Hematopoietic multipotent progenitor cell (in vitro differentiated cells): ENCODE measurements around the gene PTMA. TPM values are rescaled to one million over a fixed set of nuclear protein-coding genes. Genes with fewer than 3 reads are reported as not detected.
A peak's percentile ranks its signal among the peaks of the same experiment; 100 is the strongest.
"Not testable (repeated sequence)": the region's sequence is repeated elsewhere in the genome, so short reads cannot be mapped to it uniquely, and the experiment has no call there.

ENCODE experiments used
- DNase-seq, 3 donors: peaks; one replicate each; pipeline ENCODE4 v3.0.0-alpha.2; 2011 to 2015; ENCODE audit warnings: low read depth in 2 of 3, low spot score in 2 of 3
- total RNA-seq: library from RNA; depleted of rRNA; stranded (reverse); fragments of >200 nt; gene quantifications from one replicate; pipeline ENCODE4 v1.2.3, GENCODE V29; 2012

PTMA gene
- total RNA-seq, 1 donor, result 530 TPM

DNA sequence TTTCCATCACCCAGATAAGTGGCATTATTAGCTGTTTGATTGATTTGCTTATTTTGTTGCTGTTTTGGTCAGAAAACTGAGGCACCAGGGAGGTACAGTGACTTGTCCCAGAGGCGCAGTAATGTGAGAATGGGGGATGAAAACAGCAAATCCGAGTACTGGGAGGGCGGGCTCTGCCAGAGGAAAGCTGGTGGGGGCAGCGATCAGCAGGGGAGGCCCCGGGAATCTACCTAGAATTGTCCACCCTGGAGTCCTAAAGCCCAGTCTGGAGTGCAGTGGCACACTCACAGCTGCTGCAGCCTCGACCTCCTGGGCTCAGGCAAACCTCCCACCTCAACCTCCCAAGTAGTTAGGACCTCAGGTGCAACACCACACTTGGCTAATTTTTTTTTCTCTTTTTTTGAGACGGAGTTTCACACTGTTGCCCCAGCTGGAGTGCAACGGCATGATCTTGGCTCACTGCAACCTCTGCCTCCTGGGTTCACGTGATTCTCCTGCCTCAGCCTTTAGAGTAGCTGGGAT lies 17.0 kb upstream of the PTMA start:
- DNase-seq, result no peak

DNA sequence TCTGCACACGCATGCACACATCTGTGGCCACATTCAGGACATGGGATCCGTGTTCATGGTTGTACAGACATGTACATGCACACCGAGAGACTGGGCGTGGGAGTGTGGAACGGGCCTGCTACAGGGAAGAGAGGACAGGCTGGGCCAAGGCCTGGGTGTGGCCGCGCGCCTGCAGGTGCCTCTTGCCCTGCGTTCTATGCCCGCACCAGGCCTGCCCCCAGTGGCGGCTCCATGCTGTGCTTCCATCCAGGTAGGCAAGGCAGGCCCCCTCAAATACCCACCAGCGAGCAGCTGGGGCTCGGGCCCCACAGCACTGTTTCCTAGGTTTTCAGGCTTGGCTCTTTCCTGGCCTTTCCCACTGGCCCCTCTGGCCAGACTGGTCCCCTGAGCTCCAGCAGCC lies 15.5 kb upstream of the PTMA start:
- DNase-seq, result no peak

DNA sequence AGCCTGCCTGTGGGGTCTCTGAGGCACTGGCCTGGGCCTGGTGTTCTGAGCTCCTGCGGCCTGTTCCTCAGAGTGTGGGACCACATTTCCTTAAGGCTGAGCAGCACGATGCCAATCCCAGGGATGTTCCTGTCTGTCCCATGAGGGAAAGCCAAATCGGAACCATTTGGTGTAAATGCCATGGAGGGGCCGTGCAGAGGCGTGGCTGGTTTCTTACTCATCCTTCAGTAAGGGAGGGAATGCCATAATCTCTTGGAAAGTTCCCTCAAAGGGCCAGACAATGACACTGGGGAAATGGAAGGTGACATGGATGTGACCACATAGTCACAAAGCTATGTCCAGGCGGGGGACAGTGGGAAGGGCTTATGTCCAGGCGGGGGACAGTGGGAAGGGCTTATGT lies 14.4 kb upstream of the PTMA start:
- no peak for DNase-seq

DNA sequence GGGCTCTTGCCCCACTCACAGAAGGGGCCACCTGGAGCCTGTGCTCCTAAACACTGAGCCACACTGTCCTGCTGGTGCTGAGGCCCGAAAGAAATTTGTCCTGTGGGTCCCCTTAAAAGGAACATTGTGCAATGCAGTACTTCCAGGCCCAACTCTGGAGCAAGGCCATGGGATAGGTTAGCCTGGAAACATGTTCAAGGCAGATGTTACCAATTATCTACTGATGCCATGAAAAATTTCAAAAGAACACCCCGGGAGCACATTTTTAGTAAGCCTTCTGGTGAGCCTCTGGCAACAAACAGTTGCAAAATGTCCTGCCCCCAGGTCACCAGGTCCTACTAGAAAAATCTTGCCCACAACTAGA lies 12.3 kb upstream of the PTMA start:
- no peak for DNase-seq

GRCh38 chr2:231699006-231699405 lies 9.3 kb upstream of the PTMA start:
- no peak for DNase-seq

DNA sequence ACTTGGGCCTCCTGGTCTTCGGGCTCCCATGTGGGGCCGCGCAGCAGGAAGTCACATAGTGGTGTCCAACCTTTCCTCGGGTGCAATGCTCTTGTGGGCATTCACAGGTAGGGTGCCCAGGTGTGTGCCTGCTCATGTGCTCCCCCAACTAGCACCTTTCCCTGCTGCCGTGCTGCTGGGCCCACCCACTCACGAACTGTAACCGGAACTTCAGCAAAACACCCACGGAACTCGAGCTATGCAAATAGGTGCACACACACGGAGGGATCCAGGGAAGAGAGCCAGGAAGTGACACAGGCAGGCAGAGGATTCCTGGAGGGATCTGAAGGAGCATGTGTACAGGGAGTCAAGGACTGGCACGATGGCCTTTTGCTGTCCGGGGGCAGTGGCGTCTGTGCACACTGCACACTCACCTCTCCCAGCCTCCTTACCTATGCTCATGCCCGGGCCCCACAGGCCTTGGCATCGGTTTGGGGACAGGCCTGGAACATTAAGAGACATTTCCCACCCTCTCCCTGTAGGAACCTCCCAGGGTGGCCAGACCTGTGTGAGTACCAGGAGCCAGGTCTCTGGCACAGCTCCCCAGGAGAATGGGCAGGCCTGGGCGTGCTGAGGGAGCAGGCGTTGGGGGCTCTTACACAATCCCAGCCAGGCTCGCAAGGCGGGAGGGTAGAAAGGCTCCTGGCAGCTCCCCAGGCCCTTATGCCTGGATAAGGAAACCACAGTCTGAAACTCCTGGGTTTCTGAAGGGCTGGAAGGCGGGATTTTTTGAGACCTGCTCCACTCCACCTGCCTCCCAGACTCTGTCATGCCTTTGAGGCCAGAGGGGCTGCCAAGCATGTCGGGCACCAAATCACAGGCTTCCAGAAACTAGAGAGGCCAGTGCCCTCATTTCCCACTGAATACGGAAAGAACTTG lies 6.6 kb upstream of the PTMA start:
- DNase-seq, result no peak

DNA sequence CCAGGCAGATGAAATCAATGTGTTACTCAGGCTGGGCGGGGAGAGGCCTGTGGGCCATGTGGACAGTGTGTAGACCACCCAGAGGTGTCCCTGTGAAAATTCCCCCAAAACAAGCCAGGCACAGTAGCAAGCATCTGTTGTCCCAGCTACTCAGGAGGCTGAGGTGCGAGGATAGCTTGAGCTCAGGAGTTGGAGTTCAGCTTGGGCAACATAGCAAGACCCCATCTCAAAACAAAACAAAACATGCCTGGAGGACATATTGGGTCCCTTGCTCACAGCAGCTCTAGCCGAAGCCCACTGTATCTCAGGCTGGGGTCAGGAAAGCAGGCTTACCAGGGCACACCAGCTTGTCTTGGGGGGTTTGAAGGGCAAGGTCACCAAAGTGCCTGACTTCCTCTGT lies 4.3 kb upstream of the PTMA start:
- no peak for DNase-seq

DNA sequence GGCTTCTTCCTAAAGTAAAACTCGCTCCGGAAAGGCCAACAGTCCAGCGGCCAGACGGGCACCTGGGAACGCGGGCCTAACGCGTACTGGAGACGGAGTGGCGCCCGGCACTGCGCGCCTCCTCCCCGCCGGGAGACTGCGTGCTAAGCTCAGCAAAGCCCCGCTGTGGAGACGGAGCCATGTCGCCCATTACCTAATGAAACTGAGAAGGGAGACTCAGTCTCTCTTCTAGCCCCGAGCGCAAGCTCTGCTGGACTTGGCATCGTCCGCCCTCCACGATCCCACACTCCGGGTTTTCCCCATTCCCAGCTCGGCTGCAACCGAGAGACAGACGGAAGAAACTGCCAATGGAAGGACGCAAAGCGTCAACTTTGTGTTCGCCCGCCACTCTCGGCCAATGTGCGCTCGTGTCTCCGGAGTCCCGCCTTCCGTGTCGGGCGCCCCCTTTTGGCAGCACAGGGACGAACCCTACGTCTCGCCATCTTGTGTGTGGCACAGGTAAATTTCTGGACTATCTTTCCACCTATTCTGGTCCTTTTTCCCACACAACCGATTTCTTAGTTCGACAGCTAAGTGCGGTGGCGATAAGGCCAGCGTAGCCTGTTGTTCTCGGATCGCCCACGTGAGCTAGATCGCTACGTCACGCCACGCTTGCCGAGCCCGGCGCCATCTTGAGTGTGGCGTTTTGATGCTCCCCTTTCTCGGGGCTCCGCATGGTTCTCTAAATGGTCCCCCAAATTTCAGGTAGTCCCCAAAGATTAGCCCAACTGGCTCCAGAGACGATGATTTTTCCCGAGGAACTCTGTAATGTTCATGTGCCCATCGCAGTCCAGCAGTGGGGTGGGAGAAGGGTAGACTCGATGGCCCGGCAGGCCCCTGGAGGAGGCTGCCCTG lies 1.3 kb upstream of the PTMA start:
- peak; percentile 97 to 98 (median 98) for DNase-seq

- DNase-seq, result no peak
Measured at GRCh38 chr2:231707625-231707926, 749 bp upstream of the PTMA start.

DNA sequence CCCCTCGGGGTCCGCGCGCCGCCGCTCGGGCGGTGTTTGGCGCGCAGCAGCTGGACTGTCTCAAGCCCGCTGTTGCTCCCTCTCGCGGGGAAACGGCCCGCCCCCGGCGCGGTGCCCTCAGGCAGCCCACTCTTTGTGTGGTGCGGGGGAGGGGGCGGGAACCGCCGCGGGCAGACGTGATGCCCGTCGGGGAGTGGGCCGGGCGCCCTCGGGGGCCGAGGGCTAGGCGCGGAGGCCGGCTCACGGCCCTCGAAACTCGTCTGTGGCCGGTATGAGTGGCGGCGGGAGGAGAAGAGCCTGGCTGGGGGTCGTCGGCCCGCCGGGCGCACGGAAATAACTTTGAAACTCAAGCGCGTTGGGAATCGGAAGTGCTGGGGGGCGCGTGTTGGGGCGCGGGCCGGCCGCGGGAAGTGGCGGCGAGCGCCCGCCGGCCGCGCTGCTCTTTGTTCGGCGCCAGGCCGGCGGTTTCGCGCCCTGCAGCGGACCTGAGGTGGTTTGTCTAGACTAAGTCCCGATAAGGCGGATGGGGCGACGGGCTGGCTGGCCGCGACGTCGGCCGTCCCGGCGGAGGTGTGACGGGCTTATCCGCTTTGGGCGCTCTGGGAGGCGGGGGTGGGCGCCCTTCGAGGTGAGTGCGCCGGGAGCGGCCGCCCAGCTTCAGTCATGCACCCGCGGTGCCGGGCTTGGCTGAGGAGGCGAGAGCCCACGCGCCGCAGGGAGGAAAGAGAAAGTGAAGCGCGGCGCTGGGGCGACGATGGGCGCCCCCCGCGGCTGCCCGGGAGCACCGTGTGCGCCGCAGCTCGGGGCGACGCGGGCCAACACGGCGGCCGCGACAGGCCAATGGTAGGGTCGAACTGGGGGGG lies 679 bp downstream of the PTMA start:
- DNase-seq, result peak in 2 of 3 donors; percentile 37 to 55

GRCh38 chr2:231709636-231709980 lies 1.3 kb downstream of the PTMA start:
- DNase-seq, result peak in 1 of 3 donors; percentile 26

DNA sequence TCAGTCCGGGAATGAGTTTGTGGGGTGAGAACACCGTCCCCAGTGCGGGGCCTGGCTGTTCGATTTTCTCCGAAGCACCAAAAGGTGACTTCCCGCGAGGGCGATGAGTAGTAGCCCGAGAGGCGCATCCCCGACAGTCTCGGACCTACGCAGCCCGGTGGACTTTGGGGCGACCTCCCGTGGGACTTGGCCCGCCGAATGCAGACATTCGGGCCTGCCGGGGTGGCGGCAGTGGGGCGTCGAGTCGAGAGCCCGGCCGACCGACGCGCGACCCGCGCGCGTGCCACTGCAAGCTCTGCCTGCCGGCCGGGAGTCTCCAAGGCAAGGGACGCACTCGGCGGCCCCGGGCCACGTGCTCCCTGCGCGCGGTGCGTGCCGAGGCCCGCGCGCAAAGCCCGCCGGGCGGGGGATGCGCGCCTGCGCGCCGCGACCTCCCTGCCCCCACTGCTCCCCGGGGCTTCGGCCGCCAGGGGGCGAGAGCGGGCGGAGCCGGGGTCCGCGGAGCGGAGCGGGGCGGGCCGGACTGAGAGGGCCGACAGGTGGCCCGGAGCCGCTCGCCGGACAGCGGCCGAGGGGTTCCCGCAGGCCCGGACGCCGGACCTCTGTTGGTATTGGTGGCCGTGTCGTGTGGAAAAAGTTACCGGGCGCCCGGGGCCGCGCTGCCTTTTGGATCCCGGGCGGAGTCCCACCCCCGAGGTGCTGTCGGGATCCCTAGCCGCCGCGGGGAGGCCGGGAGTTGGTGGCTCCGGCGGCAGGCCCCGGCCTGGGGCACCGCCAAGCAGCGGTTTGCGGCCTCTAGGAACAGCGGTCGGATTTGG lies 1.9 kb downstream of the PTMA start:
- peak; percentile 83 to 87 (median 84) for DNase-seq

GRCh38 chr2:231710799-231711676 lies 2.7 kb downstream of the PTMA start:
- DNase-seq, result peak in 1 of 3 donors; percentile 18

DNA sequence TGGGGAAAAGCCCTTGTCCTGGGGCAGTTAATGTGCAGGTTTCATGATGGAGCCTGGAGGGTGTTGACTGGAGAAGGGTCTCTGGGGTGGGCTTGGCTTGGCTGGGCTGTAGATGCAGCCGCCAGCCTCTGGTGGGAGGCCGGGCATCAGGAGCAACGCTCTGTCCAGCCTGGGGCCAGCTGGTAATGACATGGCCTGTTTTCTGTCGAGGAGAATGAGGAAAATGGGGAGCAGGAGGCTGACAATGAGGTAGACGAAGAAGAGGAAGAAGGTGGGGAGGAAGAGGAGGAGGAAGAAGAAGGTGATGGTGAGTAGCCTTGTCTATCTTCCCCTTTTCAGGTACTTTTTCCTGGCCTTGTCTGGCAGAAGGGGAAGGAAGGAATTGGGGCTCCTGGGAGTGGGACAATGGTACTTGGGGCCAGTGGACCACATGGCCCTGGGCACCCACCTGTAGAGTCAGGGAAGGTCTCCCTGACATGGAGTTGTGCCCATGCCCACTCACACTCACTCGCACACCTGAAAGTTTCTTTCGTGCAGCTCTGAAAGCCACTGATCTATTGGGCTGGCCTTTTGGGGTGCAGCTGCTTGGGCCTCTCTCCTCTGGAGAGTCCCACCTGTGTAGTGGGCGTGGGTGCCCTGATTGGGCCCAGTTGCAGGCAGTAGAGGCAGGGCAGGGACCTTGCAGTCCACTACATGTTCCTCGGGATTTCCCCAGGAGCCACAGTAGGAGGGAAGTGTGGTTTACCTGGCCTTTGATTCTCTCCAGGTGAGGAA lies 3.5 kb downstream of the PTMA start:
- no peak for DNase-seq

GRCh38 chr2:231712451-231713021 lies 4.2 kb downstream of the PTMA start:
- DNase-seq, result not testable (repeated sequence)

- not testable (repeated sequence) for DNase-seq
Measured at GRCh38 chr2:231713406-231713729, 5.0 kb downstream of the PTMA start.

- peak; percentile 89 to 97 (median 91) for DNase-seq
Measured at GRCh38 chr2:231713730-231714638, 5.7 kb downstream of the PTMA start.
